Measurements from ENCODE around the gene INPP5F.
A peak's percentile ranks its signal among the peaks of the same experiment; 100 is the strongest.
"Not testable (repeated sequence)": the region's sequence is repeated elsewhere in the genome, so short reads cannot be mapped to it uniquely, and the experiment has no call there.

Gene INPP5F

DNA sequence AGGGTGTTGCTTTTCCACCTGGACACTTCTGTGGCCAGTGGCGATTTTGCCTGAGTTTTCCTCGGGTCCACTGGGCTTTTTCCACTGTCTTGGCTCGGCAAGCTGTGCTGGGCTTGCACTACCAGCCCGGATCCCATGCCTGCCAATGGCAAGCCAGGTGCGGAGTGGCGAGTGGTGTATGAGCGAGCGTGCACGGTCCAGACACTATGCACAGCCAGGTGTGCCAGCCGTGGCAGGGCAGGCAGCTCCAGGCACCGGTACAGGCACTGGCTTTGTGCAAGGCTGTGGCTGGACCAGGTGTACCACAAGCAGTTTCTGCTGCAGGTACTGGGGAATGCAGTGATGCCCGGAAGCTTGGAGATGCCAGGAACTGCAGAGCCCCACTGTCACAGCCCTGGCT is 22.1 kb downstream of the INPP5F start:
- DNase-seq: no peak

- no peak for DNase-seq
These were observed 23.0 kb downstream of the INPP5F start for GRCh38 chr10:119748871-119749270.

- DNase-seq: no peak
These were observed 23.6 kb downstream of the INPP5F start for GRCh38 chr10:119749455-119749854.

DNA sequence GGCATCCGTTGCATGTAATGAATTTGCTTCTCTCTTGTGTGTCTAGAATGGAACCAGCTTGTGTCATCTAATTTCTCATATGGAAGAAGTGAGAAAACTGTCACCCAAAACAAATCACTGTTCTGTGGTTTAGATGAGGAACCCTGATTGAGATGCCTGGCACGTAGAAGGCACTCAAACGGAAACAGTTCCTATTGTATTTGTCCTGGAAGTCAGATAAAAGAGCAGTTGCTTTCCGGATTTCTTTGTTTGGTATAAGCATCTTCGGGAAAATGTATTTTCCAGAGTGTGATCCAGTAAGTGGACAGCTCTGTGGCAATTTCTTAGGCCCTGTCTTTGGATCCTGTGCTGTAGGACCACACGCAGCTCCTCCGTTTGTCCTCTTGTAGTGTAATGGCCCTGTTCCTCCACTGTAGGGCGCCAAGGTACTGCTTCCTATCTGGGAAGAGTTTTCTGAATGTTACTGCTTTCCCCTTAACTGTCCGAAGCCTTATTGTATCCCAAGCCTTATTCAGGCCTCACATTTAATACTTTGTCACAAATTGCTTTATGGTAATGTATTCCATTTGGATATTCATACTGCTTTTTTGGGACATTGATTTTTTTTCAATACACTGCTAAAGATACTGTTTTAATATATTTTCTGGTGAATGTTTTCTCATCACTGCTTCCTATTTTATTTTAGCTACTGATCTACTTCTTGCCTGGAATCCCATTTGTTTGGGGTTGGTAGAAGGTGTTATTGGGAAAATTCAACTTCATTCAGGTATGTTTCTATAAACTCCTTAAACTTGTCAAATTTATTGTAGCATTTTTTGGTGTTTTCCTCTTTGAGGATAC is 24.8 kb downstream of the INPP5F start:
- DNase-seq: peak; percentile 70

- no peak for DNase-seq
These were observed 27.5 kb downstream of the INPP5F start for GRCh38 chr10:119753309-119753708.

DNA sequence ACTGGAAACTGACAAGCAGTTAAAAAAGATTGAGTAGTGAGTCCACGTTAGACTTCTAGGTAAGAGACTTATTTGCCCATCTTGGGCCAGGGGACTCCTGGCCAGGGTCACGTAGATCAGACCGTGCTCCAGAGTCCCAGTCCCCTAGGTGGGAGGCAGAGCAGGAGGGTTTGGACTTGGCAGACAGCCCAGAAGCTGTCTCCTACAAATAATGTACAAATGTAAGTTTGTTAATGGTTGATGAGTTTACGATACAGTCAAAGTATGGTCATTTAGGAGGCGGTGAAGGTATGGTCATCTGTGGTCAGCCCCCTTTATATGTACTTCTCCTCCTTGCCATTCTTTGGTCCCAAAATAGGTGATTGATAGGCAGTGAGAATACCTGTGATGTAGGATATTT is 28.2 kb downstream of the INPP5F start:
- no peak for DNase-seq

DNA sequence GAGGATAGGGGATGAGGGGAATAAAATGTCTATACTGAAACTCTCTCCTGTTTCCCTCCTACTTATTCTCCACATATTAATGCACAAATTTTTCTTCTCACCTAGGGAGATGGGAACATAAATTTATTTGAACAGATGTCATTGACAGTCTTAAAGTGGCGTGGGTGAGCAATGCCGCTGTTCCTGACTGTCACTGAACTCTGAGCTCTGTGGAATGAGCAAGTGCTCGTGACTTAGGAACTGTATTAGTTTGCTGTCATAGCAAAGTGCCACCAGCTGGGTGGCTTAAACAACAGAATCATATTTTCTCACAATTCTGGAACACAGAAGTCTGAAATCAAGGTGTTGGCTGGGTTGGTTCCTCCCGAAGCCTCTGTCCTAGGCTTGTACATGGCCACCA is 29.1 kb downstream of the INPP5F start:
- DNase-seq: no peak

DNA sequence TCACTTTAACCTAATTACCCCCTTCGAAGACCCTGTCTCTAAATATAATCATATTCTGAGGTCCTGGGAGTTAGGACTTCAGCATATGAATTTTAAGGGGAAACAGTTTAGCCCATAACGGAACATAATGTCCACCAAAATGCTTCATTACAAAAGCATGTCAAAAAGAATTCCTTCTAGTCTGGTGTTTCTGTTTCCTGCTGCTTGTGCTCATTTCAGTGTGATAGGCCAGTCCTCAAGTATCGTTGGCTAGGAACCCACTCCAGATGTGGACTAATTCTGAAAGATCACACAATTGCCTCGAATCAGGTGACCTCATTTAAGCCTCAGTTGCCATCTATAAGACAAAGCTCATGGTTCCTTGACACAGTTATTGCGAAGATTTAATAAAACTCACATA is 29.6 kb downstream of the INPP5F start:
- DNase-seq: no peak

GRCh38 chr10:119758448-119759195 is 32.8 kb downstream of the INPP5F start:
- no peak for DNase-seq

DNA sequence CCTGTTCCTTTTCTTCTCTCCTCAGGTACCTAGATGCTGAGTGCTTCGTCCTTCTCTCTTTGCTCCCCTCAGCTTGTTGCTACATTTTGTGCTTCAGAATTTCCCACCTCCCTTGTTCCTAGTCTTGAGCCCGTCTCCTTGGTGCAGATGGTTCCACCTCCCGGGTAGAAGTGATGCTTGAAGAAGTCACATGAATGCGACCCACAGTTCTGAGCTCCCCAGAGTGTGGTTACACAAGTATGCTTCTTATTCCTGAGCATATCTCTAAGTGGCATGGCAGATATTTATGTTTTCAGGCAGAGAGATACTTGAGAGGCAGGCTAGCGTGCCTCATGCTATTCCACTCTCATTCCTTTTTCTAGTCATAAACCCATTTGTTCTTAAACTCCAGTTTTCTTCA is 34.0 kb downstream of the INPP5F start:
- no peak for DNase-seq

DNA sequence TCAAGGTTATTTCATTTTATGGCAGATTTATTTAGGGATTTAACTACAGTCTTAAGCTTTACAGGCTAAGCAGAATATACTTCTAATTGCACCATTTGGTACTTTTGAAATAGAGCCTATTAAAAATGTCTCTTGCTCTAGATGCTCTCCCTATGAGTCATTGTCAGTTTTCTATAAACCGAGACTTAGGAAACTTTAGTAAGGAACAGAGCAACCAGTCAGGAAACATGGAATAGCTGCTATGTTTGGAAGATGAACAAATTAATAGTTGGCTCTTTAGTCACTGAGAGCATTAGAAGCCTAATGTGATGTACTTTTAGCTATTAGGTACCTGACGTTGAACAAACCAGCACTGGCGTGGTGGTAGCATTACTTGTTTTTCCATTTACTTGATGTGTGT is 35.3 kb downstream of the INPP5F start:
- no peak for DNase-seq

DNA sequence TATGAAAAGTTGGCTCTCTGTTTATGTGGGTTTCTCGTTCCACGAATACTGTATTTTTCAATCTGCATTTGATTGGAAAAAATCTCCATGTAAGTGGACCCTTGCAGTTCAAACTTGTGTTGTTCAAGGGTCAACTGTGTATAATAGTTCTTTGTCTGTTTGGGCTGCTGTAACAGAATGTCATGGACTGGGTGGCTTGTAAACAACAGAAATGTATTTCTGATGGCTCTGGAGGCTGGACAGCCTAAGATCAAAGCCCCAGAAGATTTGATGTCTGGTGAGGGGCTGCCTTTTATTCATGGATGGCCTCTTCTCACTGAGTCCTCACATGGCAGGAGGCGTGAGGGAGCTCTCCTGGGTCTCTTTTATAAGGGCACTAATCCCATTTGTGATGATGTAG is 36.2 kb downstream of the INPP5F start:
- no peak for DNase-seq

- no peak for DNase-seq
These were observed 37.3 kb downstream of the INPP5F start for GRCh38 chr10:119762805-119763798.

DNA sequence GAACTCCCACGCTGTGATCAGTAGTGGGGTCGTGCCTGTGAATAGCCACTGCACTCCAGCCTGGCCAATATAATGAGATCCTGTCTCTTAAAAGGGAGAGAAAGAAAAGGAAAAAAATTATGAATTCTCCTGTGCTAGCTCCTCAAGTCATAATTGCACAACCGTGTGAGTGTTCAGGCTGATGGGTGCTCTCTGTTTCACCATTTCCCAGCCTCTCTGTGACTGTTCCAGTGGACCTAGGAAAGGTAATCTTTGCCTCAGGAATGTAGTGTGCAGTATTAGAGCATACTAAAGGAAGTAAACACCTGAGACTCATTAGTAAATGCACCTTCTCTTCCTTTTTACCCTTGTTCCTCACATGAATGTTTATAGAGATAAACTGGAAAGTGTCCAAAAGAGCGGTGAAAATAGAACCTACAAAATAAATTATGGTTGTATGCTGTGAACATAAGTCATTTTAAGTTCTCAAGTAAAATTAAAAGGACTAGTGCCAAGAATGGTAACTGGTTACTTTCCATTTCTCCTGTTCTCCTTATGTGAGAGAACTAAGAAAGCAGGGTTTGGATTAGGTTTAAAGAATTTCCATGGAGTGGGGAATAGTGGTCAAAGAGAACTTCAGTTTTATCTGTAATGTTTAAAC is 42.7 kb downstream of the INPP5F start:
- DNase-seq: no peak

DNA sequence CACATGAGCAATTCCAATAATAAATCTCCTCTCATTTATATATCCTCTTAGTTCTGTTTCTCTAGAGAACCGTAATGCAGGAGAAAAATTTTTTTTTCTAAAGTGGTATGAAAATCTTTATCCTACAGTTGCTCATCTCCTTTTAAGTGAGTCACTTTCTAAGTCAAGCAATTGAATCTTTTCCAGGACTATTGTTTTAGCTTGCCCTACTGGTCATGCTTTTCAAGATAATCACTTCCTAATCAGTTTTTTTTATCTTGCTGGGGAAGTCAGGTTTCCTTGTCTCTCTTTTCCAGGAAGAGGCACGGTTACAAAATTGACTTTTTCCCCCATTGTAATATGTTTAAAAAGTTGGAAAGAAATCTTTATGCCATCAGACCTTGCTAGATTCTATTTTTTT is 44.0 kb downstream of the INPP5F start:
- DNase-seq: no peak

DNA sequence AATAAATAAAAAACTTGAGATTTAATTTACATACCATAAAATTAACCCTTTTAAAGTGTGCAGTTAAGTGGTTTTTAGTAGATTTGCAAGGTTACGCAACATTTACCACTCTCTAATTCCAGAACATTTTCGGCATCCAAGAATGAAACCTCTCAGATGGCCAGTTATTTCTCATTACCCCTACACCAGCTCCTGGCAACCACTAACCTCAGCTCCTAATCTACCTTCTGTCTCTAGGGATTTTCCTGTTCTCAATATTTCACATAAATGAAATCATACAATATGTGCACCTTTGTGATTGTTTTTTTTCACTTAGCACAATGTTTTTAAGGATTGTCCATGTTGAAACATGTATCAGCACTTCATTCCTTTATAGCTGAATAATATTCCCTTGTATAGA is 45.1 kb downstream of the INPP5F start:
- no peak for DNase-seq

DNA sequence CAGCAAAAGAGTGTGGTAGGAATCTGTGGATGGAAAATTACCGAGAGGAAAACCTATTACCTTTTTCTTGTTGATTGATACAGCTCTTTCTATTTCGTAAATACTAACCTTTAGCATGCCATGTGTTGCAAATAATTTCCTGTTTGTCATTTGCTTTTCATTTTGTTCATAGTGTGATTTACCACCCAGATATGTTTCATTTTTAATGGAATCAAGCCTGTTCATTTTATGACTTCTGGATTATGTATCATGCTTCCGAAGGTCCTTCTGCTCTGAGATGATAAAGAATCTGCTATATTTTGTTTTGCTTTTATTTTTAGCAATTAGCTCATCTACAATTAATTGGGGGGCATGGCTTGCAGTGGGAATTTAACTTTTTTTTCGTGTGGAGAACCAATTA is 46.5 kb downstream of the INPP5F start:
- DNase-seq: no peak

- not testable (repeated sequence) for DNase-seq
These were observed 47.2 kb downstream of the INPP5F start for GRCh38 chr10:119773041-119773440.

GRCh38 chr10:119775529-119775928 is 49.7 kb downstream of the INPP5F start:
- no peak for DNase-seq

GRCh38 chr10:119776536-119776935 is 50.7 kb downstream of the INPP5F start:
- DNase-seq: no peak

DNA sequence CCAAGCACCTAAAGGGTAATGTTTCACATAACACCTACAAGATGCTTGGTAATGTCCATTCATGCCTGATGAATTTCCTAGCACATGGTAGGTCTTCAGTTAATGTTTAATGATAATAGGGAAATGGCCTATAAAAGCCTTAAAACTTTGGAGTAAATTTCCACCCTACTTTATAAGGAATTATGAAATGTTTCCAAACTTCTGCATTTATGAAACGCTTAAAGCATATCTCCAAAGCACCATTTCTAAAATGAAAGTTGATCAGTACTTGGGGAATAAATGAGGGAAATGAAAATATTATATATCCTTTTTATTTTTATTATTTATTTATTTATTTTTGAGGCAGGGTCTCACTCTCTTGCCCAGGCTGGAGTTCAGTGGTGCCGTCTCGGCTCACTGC is 51.8 kb downstream of the INPP5F start:
- DNase-seq: no peak

DNA sequence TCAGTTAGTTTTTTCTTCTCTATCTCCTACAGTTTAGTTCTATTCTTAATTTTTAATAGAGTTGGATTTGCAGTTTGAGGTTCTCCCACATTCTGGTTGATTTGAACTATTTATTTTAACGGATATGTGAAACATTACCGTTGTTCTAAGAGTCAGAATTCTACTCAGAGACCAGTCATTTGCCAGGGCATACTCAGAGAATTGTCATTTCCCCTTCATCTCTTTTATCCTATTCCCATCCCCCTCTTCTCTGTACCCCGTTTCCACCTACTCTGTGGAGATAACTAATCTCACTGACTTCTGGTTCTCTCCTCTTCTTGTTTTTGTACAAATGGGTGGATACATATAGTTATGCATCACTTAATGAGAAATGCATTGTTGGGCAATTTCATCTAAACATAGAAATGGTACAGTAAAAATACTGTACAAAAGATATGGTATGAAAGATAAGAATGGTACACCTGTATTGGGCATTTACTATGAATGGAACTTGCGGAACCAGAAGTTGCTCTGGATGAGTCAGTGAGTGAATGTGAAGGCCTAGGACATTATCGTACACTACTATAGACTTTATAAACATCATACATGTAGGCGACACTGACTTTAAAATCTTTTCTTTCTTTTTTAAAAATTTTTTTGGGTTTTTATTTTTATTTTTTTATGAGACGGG is 53.1 kb downstream of the INPP5F start:
- DNase-seq: no peak
